GM23338 (cell line): ENCODE results near the gene ZNF346. TPM values are rescaled to one million over a fixed set of nuclear protein-coding genes. Genes with fewer than 3 reads are reported as not detected.

Experiments
- ATAC-seq: fragments of 200-7000 bp; cut with Tn5 transposase; 3 replicates; pipeline ENCODE4 v1.9.1; 2020
- DNase-seq: peaks from one replicate; pipeline ENCODE4 v3.0.0-alpha.2; 2015; ENCODE audit warnings: low spot score
- H2AFZ ChIP-seq: fragments of 200-600 bp; sonication (generic); 2 replicates; pipeline ENCODE4 v1.8.0; 2016; ENCODE audit warnings: antibody characterized with exemption, mild to moderate bottlenecking, moderate library complexity
- H3F3A ChIP-seq: fragments of 200-600 bp; sonication (generic); replicated peaks from 2 replicates; pipeline ENCODE4 v1.8.0; 2017; ENCODE audit warnings: antibody characterized with exemption, mixed run types, low read depth
- H3K27ac ChIP-seq: fragments of 200-600 bp; sonication (generic); 2 replicates; pipeline ENCODE4 v1.6.1; 2016; ENCODE audit warnings: low read depth
- H3K27me3 ChIP-seq: fragments of 200-600 bp; sonication (generic); 2 replicates; pipeline ENCODE4 v1.8.0; 2016; ENCODE audit warnings: mild to moderate bottlenecking, mixed run types, moderate library complexity; ENCODE audit not compliant: insufficient read depth
- H3K36me3 ChIP-seq: fragments of 200-600 bp; sonication (generic); 2 replicates; pipeline ENCODE4 v1.8.0; 2016; ENCODE audit warnings: mild to moderate bottlenecking; ENCODE audit not compliant: insufficient read depth
- H3K4me1 ChIP-seq: fragments of 200-600 bp; sonication (generic); 2 replicates; pipeline ENCODE4 v1.8.0; 2016; ENCODE audit warnings: mild to moderate bottlenecking, moderate library complexity; ENCODE audit not compliant: insufficient read depth
- H3K4me2 ChIP-seq: fragments of 200-600 bp; sonication (generic); 2 replicates; pipeline ENCODE4 v1.7.1; 2017; ENCODE audit warnings: mixed run types
- H3K4me3 ChIP-seq: fragments of 200-600 bp; sonication (generic); 2 replicates; pipeline ENCODE4 v1.6.1; 2016; ENCODE audit warnings: mixed run types
- H3K79me2 ChIP-seq: fragments of 200-600 bp; sonication (generic); replicated peaks from 2 replicates; pipeline ENCODE4 v1.8.0; 2017; ENCODE audit warnings: mild to moderate bottlenecking; ENCODE audit not compliant: insufficient read depth
- H3K9me2 ChIP-seq: fragments of 200-600 bp; sonication (generic); 2 replicates; pipeline ENCODE4 v1.8.0; 2017; ENCODE audit not compliant: insufficient read depth
- H4K20me1 ChIP-seq: fragments of 200-600 bp; sonication (generic); replicated peaks from 2 replicates; pipeline ENCODE4 v1.8.0; 2017; ENCODE audit warnings: mild to moderate bottlenecking; ENCODE audit not compliant: insufficient read depth
- H3K27ac Mint-ChIP-seq: 2 replicates; pipeline ENCODE4 v1.8.0; 2020; ENCODE audit warnings: inconsistent platforms, mild to moderate bottlenecking, moderate library complexity, mixed read lengths
- H3K27me3 Mint-ChIP-seq: 3 replicates; pipeline ENCODE4 v1.8.0; 2022; ENCODE audit warnings: low read depth, mild to moderate bottlenecking, moderate library complexity, mixed read lengths, inconsistent platforms; ENCODE audit not compliant: insufficient read depth, poor library complexity
- H3K36me3 Mint-ChIP-seq: 3 replicates; pipeline ENCODE4 v1.8.0; 2021; ENCODE audit warnings: low read depth, mild to moderate bottlenecking, inconsistent platforms, moderate library complexity, mixed read lengths
- H3K4me1 Mint-ChIP-seq: 3 replicates; pipeline ENCODE4 v1.8.0; 2020; ENCODE audit warnings: mild to moderate bottlenecking, inconsistent platforms, mixed read lengths
- H3K4me3 Mint-ChIP-seq: 3 replicates; pipeline ENCODE4 v1.8.0; 2021; ENCODE audit warnings: moderate library complexity, mild to moderate bottlenecking, inconsistent platforms, mixed read lengths
- H3K9me3 Mint-ChIP-seq: 3 replicates; pipeline ENCODE4 v1.8.0; 2020; ENCODE audit warnings: moderate library complexity, mild to moderate bottlenecking, inconsistent platforms, mixed read lengths
- CREB1 ChIP-seq: fragments of 250-450 bp; sonication (Bioruptor Pico); IDR thresholded peaks from 2 replicates; pipeline ENCODE4 v1.5.0; 2020; ENCODE audit warnings: low read depth, mild to moderate bottlenecking, moderate library complexity
- CTCF ChIP-seq, 2 experiments: fragments of 200-600 bp in 1 of 2; sonication (generic) in 1 of 2; conservative IDR thresholded peaks; 2 replicates each; pipeline versions ENCODE4 v1.5.1 to v1.6.1; 2016 to 2017; ENCODE audit warnings: antibody characterized with exemption in 2 of 2, low read depth in 2 of 2, mild to moderate bottlenecking in 2 of 2, moderate library complexity in 1 of 2
- ETS1 ChIP-seq: IDR thresholded peaks from 2 replicates; pipeline ENCODE4 v1.6.1; 2016; ENCODE audit warnings: antibody characterized with exemption
- EZH2 ChIP-seq: fragments of 200-600 bp; sonication (generic); IDR thresholded peaks from one replicate; pipeline ENCODE4 v1.8.0; 2017; ENCODE audit warnings: antibody characterized with exemption, mild to moderate bottlenecking, low read depth; ENCODE audit not compliant: unreplicated experiment
- JUNB ChIP-seq: IDR thresholded peaks from one replicate; pipeline ENCODE4 v1.6.1; 2016; ENCODE audit warnings: antibody characterized with exemption; ENCODE audit not compliant: unreplicated experiment
- POLR2AphosphoS5 ChIP-seq: IDR thresholded peaks from 2 replicates; pipeline ENCODE4 v1.6.1; 2016; ENCODE audit warnings: antibody characterized with exemption, low read depth
- REST ChIP-seq: IDR thresholded peaks from one replicate; pipeline ENCODE4 v1.6.1; 2018; ENCODE audit warnings: antibody characterized with exemption; ENCODE audit not compliant: unreplicated experiment
- STAT1 ChIP-seq: IDR thresholded peaks from one replicate; pipeline ENCODE4 v1.6.1; 2016; ENCODE audit warnings: antibody characterized with exemption; ENCODE audit not compliant: unreplicated experiment
- ZNF114 ChIP-seq: fragments of 250-450 bp; sonication (Bioruptor Pico); IDR thresholded peaks from 2 replicates; pipeline ENCODE4 v1.5.0; 2020; ENCODE audit warnings: mild to moderate bottlenecking, moderate library complexity
- ZNF331 ChIP-seq: fragments of 250-450 bp; sonication (Bioruptor Pico); IDR thresholded peaks from 2 replicates; pipeline ENCODE4 v1.5.0; 2020; ENCODE audit warnings: low read depth, mild to moderate bottlenecking, moderate library complexity
- polyA plus RNA-seq: library from polyadenylated mRNA; unstranded; fragments of >200 nt; fragmentation: Nextera tagmentation; extraction: Ambion mirVana; gene quantifications from 2 replicates; pipeline ENCODE4 v1.2.1, GENCODE V29; 2016
- total RNA-seq: library from RNA; depleted of rRNA; stranded (reverse); fragments of >200 nt; shearing (Covaris generic); gene quantifications from 2 replicates; pipeline ENCODE4 v1.2.3, GENCODE V29; 2014

Gene ZNF346
- total and polyA plus RNA-seq, 2 experiments from 2014 or later: 11.0 to 27.2 TPM

- Mint-ChIP-seq H3K9me3 (no peaks in the 10 kb centered on the region), H3K4me3 (no peak overlapping the region), H3K27me3 (no peaks in the 10 kb centered on the region), H3K36me3 (no peaks in the 10 kb centered on the region; the same call in 2 of the 3 replicates), H3K27ac (no peak overlapping the region), H3K4me1 (no peaks in the 10 kb centered on the region)
- DNase-seq (no peak), ATAC-seq (no peak)
- Histone ChIP-seq H3K9me2 (no peaks in the 10 kb centered on the region), H3K36me3 (no peaks in the 10 kb centered on the region), H2AFZ (no peak overlapping the region), H3K27ac (no peak overlapping the region), H3K4me2 (no peak overlapping the region), H3K27me3 (no peaks in the 10 kb centered on the region), H4K20me1 (peaks cover 10% of the 10 kb centered on the region; the same call in 1 of the 2 replicates), H3K4me3 (no peak overlapping the region), H3K79me2 (no peaks in the 10 kb centered on the region), H3K4me1 (no peaks in the 10 kb centered on the region), H3F3A (0 out of 2 replicates have a peak, but pooled peaks cover 4% of the 10 kb centered on the region)
- no peak for TF ChIP-seq ZNF331
- no peak for TF ChIP-seq JUNB
- TF ChIP-seq CTCF (conservative IDR thresholded peaks at IDR 0.05; ENCODE audit: low read depth in 2 of 2): no peak
- no peak for TF ChIP-seq EZH2
- no peak for TF ChIP-seq ETS1
- no peak for TF ChIP-seq ZNF114 (CRISPR knock-in tag)
- TF ChIP-seq CREB1 (CRISPR knock-in tag): no peak
Observed at GRCh38 chr5:177065491-177065890, 43.0 kb downstream of the ZNF346 start.

- Mint-ChIP-seq H3K27ac (no peak overlapping the region), H3K4me1 (no peaks in the 10 kb centered on the region), H3K4me3 (no peak overlapping the region), H3K36me3 (no peaks in the 10 kb centered on the region; the same call in 2 of the 3 replicates), H3K9me3 (no peaks in the 10 kb centered on the region), H3K27me3 (no peaks in the 10 kb centered on the region)
- H3K9me2 ChIP-seq: no peaks in the 10 kb centered on the region
- ATAC-seq (no peak), DNase-seq (no peak)
- no peak overlapping the region for H3K27ac ChIP-seq
- no peaks in the 10 kb centered on the region for H3K27me3 ChIP-seq
- H3K4me1 ChIP-seq: no peaks in the 10 kb centered on the region
- no peak overlapping the region for H3K4me2 ChIP-seq
- H3K4me3 ChIP-seq: no peak overlapping the region
- H3K79me2 ChIP-seq: no peaks in the 10 kb centered on the region
- 0 out of 2 replicates have a peak, but pooled peaks cover 4% of the 10 kb centered on the region for H3F3A ChIP-seq
- no peaks in the 10 kb centered on the region for H3K36me3 ChIP-seq
- H2AFZ ChIP-seq: no peak overlapping the region
- H4K20me1 ChIP-seq: peaks cover 10% of the 10 kb centered on the region; the same call in 1 of the 2 replicates
- TF ChIP-seq STAT1 (no peak), ZNF114 (CRISPR knock-in tag) (no peak), REST (no peak), POLR2AphosphoS5 (no peak)
Observed at GRCh38 chr5:177066224-177066623, 43.7 kb downstream of the ZNF346 start.
